ENCODE results near the gene OCIAD1.
"Not testable (repeated sequence)": the region's sequence is repeated elsewhere in the genome, so short reads cannot be mapped to it uniquely, and the experiment has no call there.

Gene OCIAD1

GRCh38 chr4:48858130-48858529, 27.2 kb downstream of the OCIAD1 start:
- Histone ChIP-seq H3K27me3 (ENCODE audit: control insufficient read depth, insufficient read depth, low read length) (no peaks in the 10 kb centered on the region), H3K4me1 (ENCODE audit: control insufficient read depth, insufficient read depth, low read length) (no peaks in the 10 kb centered on the region), H3K9ac (ENCODE audit: low read depth, low read length) (no peak overlapping the region), H3K4me2 (ENCODE audit: low read length) (no peak overlapping the region), H3K36me3 (ENCODE audit: insufficient read depth, low read length) (peaks cover 40% of the 10 kb centered on the region), H3K9me3 (replicated peaks; ENCODE audit: low read length) (no peaks in the 10 kb centered on the region), H3K4me3 (ENCODE audit: low read length) (no peak overlapping the region)

GRCh38 chr4:48862038-48862437, 31.1 kb downstream of the OCIAD1 start:
- Histone ChIP-seq H3K4me1 (ENCODE audit: control insufficient read depth, insufficient read depth, low read length) (no peaks in the 10 kb centered on the region), H3K9me3 (replicated peaks; ENCODE audit: low read length) (no peaks in the 10 kb centered on the region), H3K27me3 (ENCODE audit: control insufficient read depth, insufficient read depth, low read length) (no peaks in the 10 kb centered on the region)

GRCh38 chr4:48862661-48863060, 31.8 kb downstream of the OCIAD1 start:
- Histone ChIP-seq H3K9me3 (replicated peaks; ENCODE audit: low read length) (no peaks in the 10 kb centered on the region), H3K27me3 (ENCODE audit: control insufficient read depth, insufficient read depth, low read length) (no peaks in the 10 kb centered on the region), H3K4me2 (ENCODE audit: low read length) (no peak overlapping the region), H3K9ac (ENCODE audit: low read depth, low read length) (no peak overlapping the region), H3K36me3 (ENCODE audit: insufficient read depth, low read length) (peaks cover 20% of the 10 kb centered on the region), H3K4me1 (ENCODE audit: control insufficient read depth, insufficient read depth, low read length) (no peaks in the 10 kb centered on the region), H3K4me3 (ENCODE audit: low read length) (no peak overlapping the region)

More at GRCh38 chr4:48862038-48862437, 31.1 kb downstream of the OCIAD1 start:
- no peak overlapping the region for H3K9ac ChIP-seq (ENCODE audit: low read depth, low read length)
- H3K36me3 ChIP-seq (ENCODE audit: insufficient read depth, low read length), result peaks cover 22% of the 10 kb centered on the region
- H3K4me2 ChIP-seq (ENCODE audit: low read length), result no peak overlapping the region
- no peak overlapping the region for H3K4me3 ChIP-seq (ENCODE audit: low read length)

- no peak overlapping the region for H3K4me2 ChIP-seq (ENCODE audit: low read length)
- no peaks in the 10 kb centered on the region for H3K4me1 ChIP-seq (ENCODE audit: control insufficient read depth, insufficient read depth, low read length)
- H3K9ac ChIP-seq (ENCODE audit: low read depth, low read length), result no peak overlapping the region
- H3K9me3 ChIP-seq (replicated peaks; ENCODE audit: low read length), result no peaks in the 10 kb centered on the region
- peaks cover 19% of the 10 kb centered on the region for H3K36me3 ChIP-seq (ENCODE audit: insufficient read depth, low read length)
- H3K27me3 ChIP-seq (ENCODE audit: control insufficient read depth, insufficient read depth, low read length), result no peaks in the 10 kb centered on the region
- H3K4me3 ChIP-seq (ENCODE audit: low read length), result no peak overlapping the region
Measured at GRCh38 chr4:48863728-48864127, 32.8 kb downstream of the OCIAD1 start.

GRCh38 chr4:48864696-48865095, 33.8 kb downstream of the OCIAD1 start:
- not testable (repeated sequence) for H3K4me2 ChIP-seq (ENCODE audit: low read length); H3K4me1 ChIP-seq (ENCODE audit: control insufficient read depth, insufficient read depth, low read length); H3K27me3 ChIP-seq (ENCODE audit: control insufficient read depth, insufficient read depth, low read length); H3K4me3 ChIP-seq (ENCODE audit: low read length); H3K9ac ChIP-seq (ENCODE audit: low read depth, low read length); H3K36me3 ChIP-seq (ENCODE audit: insufficient read depth, low read length); H3K9me3 ChIP-seq (replicated peaks; ENCODE audit: low read length)

GRCh38 chr4:48877827-48878535, 47.1 kb downstream of the OCIAD1 start:
- Histone ChIP-seq H3K4me3 (ENCODE audit: low read length) (no peak overlapping the region), H3K9me3 (replicated peaks; ENCODE audit: low read length) (no peaks in the 10 kb centered on the region), H3K4me2 (ENCODE audit: low read length) (no peak overlapping the region), H3K9ac (ENCODE audit: low read depth, low read length) (no peak overlapping the region), H3K4me1 (ENCODE audit: control insufficient read depth, insufficient read depth, low read length) (no peaks in the 10 kb centered on the region), H3K27me3 (ENCODE audit: control insufficient read depth, insufficient read depth, low read length) (no peaks in the 10 kb centered on the region), H3K36me3 (ENCODE audit: insufficient read depth, low read length) (no peaks in the 10 kb centered on the region)

- no peaks in the 10 kb centered on the region for H3K9me3 ChIP-seq (replicated peaks; ENCODE audit: low read length)
- no peaks in the 10 kb centered on the region for H3K36me3 ChIP-seq (ENCODE audit: insufficient read depth, low read length)
- no peaks in the 10 kb centered on the region for H3K27me3 ChIP-seq (ENCODE audit: control insufficient read depth, insufficient read depth, low read length)
- H3K4me2 ChIP-seq (ENCODE audit: low read length), result no peak overlapping the region
- H3K9ac ChIP-seq (ENCODE audit: low read depth, low read length), result no peak overlapping the region
- H3K4me1 ChIP-seq (ENCODE audit: control insufficient read depth, insufficient read depth, low read length), result no peaks in the 10 kb centered on the region
- H3K4me3 ChIP-seq (ENCODE audit: low read length), result no peak overlapping the region
Measured at GRCh38 chr4:48879561-48880442, 48.9 kb downstream of the OCIAD1 start.

- H3K4me3 ChIP-seq (ENCODE audit: low read length); H3K9ac ChIP-seq (ENCODE audit: low read depth, low read length); H3K36me3 ChIP-seq (ENCODE audit: insufficient read depth, low read length); H3K27me3 ChIP-seq (ENCODE audit: control insufficient read depth, insufficient read depth, low read length); H3K4me2 ChIP-seq (ENCODE audit: low read length); H3K9me3 ChIP-seq (replicated peaks; ENCODE audit: low read length); H3K4me1 ChIP-seq (ENCODE audit: control insufficient read depth, insufficient read depth, low read length): not testable (repeated sequence)
Measured at GRCh38 chr4:48881646-48882045, 50.8 kb downstream of the OCIAD1 start.

- not testable (repeated sequence) for H3K4me1 ChIP-seq (ENCODE audit: control insufficient read depth, insufficient read depth, low read length); H3K36me3 ChIP-seq (ENCODE audit: insufficient read depth, low read length); H3K9me3 ChIP-seq (replicated peaks; ENCODE audit: low read length); H3K4me3 ChIP-seq (ENCODE audit: low read length); H3K27me3 ChIP-seq (ENCODE audit: control insufficient read depth, insufficient read depth, low read length); H3K4me2 ChIP-seq (ENCODE audit: low read length); H3K9ac ChIP-seq (ENCODE audit: low read depth, low read length)
Measured at GRCh38 chr4:48889750-48890149, 58.9 kb downstream of the OCIAD1 start.

GRCh38 chr4:48891028-48891619, 60.2 kb downstream of the OCIAD1 start:
- no peaks in the 10 kb centered on the region for H3K9me3 ChIP-seq (replicated peaks; ENCODE audit: low read length)
- no peak overlapping the region for H3K4me3 ChIP-seq (ENCODE audit: low read length)
- no peak overlapping the region for H3K4me2 ChIP-seq (ENCODE audit: low read length)
- no peak overlapping the region for H3K9ac ChIP-seq (ENCODE audit: low read depth, low read length)
- H3K4me1 ChIP-seq (ENCODE audit: control insufficient read depth, insufficient read depth, low read length), result no peaks in the 10 kb centered on the region
- H3K27me3 ChIP-seq (ENCODE audit: control insufficient read depth, insufficient read depth, low read length), result no peaks in the 10 kb centered on the region
- H3K36me3 ChIP-seq (ENCODE audit: insufficient read depth, low read length), result no peaks in the 10 kb centered on the region

- Histone ChIP-seq H3K27me3 (ENCODE audit: control insufficient read depth, insufficient read depth, low read length) (no peaks in the 10 kb centered on the region), H3K4me2 (ENCODE audit: low read length) (no peak overlapping the region), H3K9ac (ENCODE audit: low read depth, low read length) (no peak overlapping the region), H3K36me3 (ENCODE audit: insufficient read depth, low read length) (no peaks in the 10 kb centered on the region), H3K4me3 (ENCODE audit: low read length) (no peak overlapping the region), H3K4me1 (ENCODE audit: control insufficient read depth, insufficient read depth, low read length) (peaks cover 8% of the 10 kb centered on the region), H3K9me3 (replicated peaks; ENCODE audit: low read length) (no peaks in the 10 kb centered on the region)
Measured at GRCh38 chr4:48896845-48897244, 66.0 kb downstream of the OCIAD1 start.

Measured in skeletal muscle satellite cell (primary cell).